Left renal pelvis (tissue), 4 donors: ENCODE measurements around the gene CSF2. TPM values are rescaled to one million over a fixed set of nuclear protein-coding genes. Genes with fewer than 3 reads are reported as not detected.

ENCODE experiments used
- DNase-seq, 4 donors: peaks; one replicate each; pipeline ENCODE4 v3.0.0-alpha.2; 2013; ENCODE audit warnings: low read depth in 4 of 4, low spot score in 3 of 4
- polyA plus RNA-seq, 4 donors: library from polyadenylated mRNA; unstranded; fragments of 120-200 nt; gene quantifications; one replicate each; pipeline ENCODE4 v1.2.1, GENCODE V29; 2013; ENCODE audit not compliant: insufficient read length in 4 of 4

CSF2 gene
- polyA plus RNA-seq, 4 donors = not detected

DNA sequence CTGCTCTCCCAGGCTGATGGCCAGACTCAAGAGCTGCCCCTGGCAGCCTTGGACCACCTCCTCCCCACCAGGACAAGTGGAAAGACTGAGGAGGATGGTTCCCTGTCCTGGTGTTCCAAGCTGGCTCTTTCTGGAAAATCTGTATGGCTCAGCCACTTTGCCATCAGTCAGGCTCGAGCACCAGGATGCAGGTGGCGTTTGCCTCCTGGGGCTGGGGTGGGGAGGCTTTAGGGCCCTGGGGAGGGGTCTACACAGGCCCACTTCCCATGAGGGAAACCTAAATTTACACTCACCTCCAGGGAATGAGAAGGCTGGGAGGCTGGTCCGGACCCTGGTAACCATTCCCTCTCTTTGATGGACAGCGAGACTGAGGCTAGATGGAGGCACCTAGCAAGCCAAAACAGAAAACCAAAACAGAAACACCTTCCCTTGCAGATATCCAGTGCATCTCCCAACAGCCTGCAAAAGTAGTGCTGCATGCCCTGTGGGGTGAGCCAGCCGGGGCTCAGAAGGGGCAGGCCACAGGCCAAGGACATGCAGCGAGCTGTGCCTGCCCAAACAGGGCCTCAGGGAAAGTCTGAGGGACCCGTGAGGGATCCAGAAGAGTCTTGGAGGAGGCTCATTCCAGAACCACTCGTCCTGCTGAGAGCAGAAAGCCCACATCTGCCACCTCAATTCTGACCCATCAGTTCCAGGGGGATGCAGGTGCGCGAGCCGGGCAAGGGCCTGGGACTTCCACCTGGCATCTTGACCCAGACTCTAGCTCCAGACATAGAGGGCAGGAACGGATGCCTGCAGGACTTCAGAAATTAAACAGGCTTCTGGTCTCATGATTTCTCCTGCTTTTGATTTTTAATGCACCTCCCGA is 5.4 kb upstream of the CSF2 start:
- DNase-seq = no peak

DNA sequence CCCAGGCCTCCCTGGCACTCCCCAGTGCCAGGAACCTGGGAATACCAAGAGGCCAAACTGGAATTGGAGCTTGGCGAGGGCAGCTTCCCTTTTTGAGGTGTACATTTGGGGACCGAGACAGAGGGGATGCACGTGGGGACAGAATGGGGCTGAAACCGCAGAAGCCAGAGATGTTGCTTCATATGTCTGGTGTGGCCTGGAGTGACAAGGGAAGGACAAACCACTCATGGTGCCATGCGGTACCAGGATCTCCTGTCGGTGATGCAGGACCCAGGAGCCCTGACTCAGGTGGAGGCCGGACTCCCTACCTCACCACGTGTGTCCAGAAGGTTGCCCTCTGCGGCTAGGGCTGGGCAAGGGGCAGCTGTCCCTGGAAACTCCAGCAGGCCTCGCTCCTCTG is 4.0 kb upstream of the CSF2 start:
- no peak for DNase-seq

DNA sequence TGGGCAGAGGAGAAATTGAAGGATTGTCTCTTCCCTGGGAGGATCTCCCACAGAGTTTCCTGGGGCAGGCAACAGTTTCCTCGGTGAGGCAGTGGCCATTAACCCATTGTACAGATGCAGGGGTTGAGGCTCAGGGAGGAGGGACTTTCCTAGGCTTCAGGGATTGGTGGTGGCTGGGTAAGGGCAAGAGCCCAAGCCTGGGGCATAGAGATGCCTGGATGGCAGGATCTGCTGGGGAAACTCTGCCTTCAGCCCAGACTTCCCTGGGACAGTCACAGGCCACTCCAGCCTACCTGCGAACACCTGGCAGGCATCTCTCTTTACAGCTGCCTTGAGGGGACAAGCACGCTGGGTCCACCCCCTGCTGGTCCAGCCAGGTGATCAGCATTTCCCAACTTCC is 3.6 kb upstream of the CSF2 start:
- no peak for DNase-seq

DNA sequence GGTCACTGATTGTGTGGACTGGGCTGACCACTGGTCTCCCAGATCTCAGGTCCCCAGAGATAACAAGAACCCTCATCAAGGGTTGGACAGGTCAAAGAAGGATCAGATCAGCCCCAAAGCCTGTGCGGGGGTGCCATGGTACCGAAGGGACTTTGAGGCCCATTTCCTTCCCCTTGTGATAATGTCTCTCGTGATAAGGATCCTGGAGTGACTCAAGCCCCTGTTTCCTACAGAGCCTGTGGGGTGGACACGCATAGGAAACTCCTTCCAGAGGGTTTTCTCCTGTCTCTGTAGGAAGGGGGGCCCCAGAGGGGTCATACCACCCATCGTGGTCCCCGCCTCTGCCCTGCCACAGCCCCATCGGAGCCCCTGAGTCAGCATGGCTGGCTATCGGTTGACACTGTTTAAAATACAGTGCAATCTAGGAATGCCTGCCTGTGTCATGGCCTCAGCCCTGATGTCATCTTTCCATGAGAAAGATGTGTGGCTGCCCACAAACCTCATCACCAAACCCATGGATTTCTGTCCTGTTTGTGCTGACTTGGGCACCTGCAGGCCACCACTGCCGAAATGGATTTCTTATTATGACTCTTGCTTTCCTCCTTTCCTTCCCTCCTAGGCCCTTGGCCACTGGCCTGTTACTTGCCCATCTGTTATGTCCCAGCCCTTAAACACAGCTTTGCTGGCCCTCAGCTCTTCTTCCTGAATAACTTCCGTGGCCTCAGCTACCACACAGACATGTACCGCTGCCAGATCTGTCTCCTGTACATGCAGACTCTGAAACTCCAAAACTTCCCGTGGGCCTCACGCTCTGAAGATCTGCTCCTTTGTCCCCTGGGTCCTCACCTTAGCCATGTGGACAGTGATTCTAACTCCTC is 2.9 kb upstream of the CSF2 start:
- no peak for DNase-seq

DNA sequence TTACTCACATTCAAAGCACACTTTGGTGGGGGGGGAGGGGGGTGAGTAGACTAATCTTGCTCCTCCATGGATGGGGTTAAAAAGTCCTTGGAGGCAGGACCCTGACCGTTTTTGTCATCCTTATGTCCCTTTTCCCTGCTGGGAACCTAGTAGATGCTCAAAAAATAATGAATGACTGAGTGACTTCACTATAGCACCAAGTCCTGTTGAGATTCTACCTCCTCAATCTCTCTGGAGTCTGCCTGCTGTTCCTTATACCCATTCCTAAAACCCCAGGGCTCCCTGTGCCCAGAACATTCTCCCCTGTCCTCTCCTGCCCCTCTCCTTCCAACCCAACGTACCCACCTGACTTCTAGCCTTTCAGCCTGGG is 2.3 kb upstream of the CSF2 start:
- no peak for DNase-seq

DNA sequence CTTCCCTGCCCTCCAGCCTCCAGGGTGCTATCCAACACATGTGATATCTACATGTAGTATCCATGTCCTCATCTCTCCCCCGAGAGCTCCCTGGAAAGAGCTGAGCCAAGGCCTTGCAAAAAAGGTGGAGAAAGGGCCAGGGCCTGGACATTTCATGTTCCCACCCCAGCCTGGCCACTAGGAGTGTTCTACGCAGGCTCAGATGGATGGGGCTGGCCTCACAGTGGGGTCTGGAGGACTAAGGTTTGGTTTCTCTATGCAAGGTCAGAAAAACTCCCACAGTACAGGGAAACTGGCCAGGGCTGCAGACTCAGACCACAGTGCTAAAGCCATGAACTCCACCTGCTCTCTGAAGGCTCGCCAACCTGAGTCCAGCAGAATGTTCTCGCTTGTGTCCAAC is 1.5 kb upstream of the CSF2 start:
- no peak for DNase-seq

DNA sequence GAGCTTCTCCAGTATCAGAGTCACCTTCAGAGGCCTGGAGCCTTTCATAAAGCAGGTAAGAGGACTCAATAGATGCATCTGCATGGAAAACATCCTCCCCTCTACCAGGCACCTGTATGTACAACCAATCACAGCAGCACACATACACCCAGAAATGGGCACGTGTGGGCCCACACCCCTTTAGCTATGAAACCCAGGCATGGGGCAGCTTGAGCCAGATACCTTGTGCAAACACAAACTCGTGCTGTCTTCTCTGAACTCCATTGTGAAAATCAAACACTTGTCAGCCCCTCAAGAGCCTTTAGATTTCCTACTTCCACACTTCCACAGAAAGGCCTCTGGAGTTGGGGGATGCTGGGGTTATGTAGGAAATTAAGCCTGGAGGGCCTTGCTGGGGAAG is 1.1 kb upstream of the CSF2 start:
- no peak for DNase-seq

DNA sequence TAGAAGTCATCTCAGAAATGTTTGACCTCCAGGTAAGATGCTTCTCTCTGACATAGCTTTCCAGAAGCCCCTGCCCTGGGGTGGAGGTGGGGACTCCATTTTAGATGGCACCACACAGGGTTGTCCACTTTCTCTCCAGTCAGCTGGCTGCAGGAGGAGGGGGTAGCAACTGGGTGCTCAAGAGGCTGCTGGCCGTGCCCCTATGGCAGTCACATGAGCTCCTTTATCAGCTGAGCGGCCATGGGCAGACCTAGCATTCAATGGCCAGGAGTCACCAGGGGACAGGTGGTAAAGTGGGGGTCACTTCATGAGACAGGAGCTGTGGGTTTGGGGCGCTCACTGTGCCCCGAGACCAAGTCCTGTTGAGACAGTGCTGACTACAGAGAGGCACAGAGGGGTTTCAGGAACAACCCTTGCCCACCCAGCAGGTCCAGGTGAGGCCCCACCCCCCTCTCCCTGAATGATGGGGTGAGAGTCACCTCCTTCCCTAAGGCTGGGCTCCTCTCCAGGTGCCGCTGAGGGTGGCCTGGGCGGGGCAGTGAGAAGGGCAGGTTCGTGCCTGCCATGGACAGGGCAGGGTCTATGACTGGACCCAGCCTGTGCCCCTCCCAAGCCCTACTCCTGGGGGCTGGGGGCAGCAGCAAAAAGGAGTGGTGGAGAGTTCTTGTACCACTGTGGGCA is 642 bp downstream of the CSF2 start:
- DNase-seq = no peak

DNA sequence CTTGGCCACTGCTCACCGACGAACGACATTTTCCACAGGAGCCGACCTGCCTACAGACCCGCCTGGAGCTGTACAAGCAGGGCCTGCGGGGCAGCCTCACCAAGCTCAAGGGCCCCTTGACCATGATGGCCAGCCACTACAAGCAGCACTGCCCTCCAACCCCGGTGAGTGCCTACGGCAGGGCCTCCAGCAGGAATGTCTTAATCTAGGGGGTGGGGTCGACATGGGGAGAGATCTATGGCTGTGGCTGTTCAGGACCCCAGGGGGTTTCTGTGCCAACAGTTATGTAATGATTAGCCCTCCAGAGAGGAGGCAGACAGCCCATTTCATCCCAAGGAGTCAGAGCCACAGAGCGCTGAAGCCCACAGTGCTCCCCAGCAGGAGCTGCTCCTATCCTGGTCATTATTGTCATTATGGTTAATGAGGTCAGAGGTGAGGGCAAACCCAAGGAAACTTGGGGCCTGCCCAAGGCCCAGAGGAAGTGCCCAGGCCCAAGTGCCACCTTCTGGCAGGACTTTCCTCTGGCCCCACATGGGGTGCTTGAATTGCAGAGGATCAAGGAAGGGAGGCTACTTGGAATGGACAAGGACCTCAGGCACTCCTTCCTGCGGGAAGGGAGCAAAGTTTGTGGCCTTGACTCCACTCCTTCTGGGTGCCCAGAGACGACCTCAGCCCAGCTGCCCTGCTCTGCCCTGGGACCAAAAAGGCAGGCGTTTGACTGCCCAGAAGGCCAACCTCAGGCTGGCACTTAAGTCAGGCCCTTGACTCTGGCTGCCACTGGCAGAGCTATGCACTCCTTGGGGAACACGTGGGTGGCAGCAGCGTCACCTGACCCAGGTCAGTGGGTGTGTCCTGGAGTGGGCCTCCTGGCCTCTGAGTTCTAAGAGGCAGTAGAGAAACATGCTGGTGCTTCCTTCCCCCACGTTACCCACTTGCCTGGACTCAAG is 1.5 kb downstream of the CSF2 start:
- DNase-seq = no peak

DNA sequence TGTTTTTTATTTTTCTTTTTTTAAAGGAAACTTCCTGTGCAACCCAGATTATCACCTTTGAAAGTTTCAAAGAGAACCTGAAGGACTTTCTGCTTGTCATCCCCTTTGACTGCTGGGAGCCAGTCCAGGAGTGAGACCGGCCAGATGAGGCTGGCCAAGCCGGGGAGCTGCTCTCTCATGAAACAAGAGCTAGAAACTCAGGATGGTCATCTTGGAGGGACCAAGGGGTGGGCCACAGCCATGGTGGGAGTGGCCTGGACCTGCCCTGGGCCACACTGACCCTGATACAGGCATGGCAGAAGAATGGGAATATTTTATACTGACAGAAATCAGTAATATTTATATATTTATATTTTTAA is 2.1 kb downstream of the CSF2 start:
- no peak for DNase-seq

DNA sequence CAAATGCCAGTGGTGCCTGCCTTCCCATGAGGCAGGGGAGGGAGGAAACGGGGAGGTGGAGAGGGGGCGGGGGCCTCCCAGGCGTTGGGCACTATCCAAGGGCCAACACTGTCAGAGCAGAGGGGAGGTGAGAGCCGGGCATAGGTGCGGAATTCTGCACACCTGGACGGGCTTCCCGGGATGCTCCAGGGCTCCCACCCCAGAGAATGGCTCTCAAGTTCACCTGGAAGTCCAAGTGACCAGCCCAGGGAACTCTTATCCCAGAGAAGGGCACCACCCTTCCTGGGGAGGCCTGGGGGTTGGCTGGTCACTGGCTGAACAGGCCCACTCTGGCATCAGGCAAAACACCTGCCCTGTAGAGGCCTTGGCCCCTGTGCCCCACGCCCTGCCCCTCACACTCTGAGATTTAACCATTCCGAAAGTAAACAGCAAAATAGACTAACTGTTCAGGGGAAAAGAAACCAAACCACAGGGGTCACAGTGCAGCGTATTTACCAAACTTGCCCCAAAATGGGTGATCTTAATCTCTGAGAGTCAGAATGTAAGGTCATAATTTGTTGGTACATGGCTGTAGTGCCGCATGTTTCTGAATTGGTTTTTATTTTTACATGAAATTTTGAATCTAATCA is 2.7 kb downstream of the CSF2 start:
- DNase-seq = no peak

DNA sequence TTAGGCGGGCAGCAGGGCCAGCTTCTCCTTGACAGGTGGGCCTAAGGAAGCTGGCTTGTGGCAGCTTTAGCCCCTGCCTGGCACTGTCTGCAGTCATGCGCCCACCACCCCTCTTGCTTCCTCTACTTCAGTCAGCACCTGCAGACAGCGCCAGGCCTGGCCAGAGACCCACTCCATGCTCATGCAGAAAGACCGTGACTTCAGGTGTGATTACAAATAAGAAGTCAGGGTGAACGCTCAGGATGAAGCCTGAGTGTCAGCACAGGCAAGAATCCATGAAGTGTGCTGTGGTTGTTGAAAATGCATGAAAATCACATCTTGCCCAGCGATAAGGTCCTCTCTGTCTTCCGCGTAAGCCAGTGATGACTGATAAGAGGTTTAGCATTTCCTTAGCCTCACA is 3.4 kb downstream of the CSF2 start:
- no peak for DNase-seq

DNA sequence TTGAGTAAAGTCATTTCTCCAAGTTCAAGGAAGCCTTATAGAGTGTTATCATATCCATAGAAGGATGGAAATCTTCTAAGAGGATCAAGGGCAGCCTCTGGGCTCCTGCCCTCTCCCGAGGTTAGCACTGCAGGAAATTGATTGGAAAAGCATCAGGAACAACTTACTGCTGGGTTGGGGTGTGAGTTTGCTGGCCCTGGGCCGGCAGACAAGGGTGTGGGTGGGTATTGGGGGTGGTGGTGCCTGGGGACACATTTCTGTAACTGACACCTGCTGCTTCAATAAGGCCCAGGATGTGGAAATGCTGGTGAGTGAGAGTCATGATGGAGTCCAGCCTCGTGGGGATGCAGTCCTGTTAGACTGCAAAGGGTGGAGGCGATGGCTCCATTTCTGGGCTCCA is 5.5 kb downstream of the CSF2 start:
- DNase-seq = no peak

DNA sequence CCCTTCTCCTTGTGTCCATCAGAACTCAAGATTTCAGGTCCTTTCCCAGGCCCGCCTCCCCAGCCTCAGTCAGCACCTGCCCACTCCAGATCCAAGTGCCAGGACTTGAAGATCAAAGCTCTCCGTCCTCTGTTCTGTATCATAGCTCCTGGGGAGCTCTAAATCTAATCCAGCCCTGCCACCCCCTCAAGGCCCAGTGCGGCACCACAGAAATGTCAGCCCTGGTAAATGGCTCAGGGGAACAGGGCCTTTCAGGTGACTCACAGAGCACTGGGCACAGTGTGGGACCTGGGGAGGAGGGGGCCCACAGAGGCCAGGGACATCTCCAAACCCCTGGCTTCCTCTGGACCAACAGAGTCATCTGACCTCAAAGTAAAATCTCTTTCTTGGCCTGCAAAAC is 6.0 kb downstream of the CSF2 start:
- no peak for DNase-seq

DNA sequence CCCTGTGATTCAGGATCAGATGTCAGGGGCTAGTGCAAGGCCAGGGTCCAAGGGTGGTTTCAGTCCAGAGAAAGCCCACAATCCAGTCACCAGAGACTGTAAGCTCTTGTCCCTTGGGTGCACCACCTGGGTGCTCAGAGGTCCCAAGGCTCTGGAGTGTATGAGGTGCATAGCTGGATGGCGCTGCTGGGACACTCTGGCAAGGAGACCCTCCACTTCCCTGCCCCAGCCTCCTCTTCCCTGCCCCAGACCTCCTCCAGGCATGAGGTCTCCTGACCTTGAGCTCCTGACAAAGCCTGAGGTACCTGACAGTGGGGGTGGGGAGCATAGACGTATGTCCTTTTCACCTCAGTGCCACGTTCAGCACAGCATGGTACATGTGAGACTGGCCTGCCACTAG is 7.0 kb downstream of the CSF2 start:
- no peak for DNase-seq

DNA sequence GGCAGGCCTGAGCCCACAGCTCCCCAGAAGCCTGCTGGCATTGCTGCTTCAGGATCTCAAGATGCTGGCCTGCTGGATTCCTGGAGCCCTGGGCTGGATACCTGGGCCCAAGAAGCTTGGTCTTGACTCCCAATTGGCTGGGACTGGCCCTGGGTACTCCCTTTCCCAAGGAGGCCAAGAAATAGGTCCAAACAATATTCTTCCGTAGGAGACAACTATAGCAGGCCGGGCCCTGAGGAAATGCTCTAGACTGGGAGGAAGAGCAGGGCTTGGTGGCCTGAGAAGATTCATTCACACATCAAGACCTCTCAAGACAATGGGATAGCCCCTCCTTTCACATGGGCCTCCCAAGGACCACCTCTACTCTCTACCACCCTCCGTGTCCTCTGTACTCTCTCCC is 7.9 kb downstream of the CSF2 start:
- no peak for DNase-seq

DNA sequence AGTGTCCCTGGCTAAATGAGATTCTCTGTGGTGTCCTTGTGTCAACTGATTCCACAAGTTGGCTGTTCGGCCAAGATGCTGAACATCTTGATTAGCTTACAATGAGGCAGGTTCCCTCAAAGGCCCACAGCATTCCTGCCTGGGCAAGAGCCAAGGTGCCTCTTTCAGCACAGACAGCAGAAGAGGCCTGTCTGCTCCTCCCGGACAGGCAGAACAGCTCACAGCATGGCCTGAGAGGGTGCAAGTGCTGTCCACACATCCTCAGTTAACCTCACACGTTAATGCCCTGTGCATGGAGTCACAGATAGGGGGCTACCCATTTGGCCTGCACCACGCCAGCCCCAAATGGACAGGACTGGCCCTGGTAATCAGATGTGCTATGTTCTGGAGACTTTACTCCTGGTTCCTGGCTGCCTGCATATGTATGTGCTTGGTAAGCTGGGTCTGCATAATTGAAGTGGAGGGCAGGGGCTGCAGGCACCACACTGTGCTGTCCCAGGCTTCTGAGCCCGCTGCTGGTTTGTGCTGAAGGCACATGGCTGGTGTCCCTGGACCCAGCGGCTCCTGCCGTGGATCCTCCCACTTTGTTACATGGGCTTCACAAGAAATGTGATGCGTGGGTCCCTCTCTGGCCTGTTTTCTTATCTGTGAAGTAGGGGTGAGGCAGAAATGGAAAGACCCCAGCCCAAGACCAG is 8.9 kb downstream of the CSF2 start:
- no peak for DNase-seq

DNA sequence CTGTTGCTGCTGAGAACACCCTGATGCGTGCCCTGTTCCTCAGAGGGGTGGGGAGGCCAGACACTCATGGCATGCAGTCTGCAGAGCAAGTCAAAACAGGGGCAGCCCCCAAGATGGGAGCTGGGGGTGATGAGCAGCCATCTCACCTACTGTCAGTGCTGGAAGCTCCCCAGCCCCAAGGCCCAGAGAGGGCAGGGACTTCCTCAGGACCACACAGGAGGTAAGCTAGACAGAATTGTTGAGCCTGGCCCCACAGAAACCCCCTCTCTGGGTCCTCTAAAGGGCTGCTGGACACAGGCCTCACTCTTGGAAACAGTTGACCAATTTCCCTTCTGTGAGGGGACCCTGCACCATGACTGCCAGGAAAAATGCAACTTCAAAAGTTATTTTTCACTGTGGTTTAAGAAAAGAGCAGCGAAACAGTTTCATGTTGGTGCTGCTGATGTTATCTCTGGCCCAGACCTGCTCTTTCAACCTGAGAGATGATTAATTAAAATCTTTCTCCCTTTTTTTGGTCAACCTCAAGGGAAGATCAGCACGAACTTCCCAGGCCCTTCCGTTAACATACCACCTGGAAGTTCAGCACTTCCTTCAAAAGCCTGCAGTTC is 9.6 kb downstream of the CSF2 start:
- no peak for DNase-seq

DNA sequence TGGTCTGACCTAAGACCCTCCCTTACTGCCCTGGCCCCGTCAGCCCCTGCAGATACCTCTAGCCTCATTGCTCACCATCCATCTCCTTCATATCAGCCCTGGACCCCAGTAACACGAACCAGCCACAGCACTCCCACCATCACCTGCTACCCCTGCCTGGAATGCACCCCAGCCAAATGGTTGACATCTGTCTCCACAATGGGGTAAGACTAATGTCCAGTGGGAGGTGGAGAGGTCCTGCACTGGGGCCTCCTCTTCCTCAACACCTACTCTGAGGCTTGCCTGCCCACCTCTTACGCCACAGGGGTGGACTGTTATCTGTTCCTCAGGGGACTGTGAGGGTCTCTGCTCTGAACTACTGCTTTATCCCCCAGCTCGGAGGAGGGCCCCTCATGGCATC is 12.1 kb downstream of the CSF2 start:
- no peak for DNase-seq
